DND-41 (cell line): Measurements from ENCODE around the gene TTLL10.

ENCODE experiments used
- ATAC-seq: fragments of 200-7000 bp; cut with Tn5 transposase; 3 replicates; pipeline ENCODE4 v1.9.1; 2021; ENCODE audit warnings: low read depth; ENCODE audit not compliant: insufficient read depth
- DNase-seq: peaks from one replicate; pipeline ENCODE4 v3.0.0-alpha.2; 2020
- H2AFZ ChIP-seq: 2 replicates; pipeline ENCODE4 v1.6.0; 2012; ENCODE audit warnings: low read depth, low read length
- H3K27ac ChIP-seq: 2 replicates; pipeline ENCODE4 v1.5.1; 2012; ENCODE audit warnings: low read length, inconsistent platforms
- H3K27me3 ChIP-seq: fragments of 200-600 bp; sonication (generic); 2 replicates; pipeline ENCODE4 v1.6.0; 2012; ENCODE audit warnings: low read length, mild to moderate bottlenecking, inconsistent platforms; ENCODE audit not compliant: insufficient read depth, poor library complexity
- H3K36me3 ChIP-seq: 2 replicates; pipeline ENCODE4 v1.5.1; 2012; ENCODE audit warnings: low read length, inconsistent platforms; ENCODE audit not compliant: insufficient read depth
- H3K4me1 ChIP-seq: 2 replicates; pipeline ENCODE4 v1.5.1; 2012; ENCODE audit warnings: mild to moderate bottlenecking, low read length; ENCODE audit not compliant: insufficient read depth
- H3K4me2 ChIP-seq: 2 replicates; pipeline ENCODE4 v1.6.0; 2012; ENCODE audit warnings: mild to moderate bottlenecking, moderate library complexity, low read length, inconsistent platforms; ENCODE audit not compliant: insufficient read depth
- H3K4me3 ChIP-seq, 2 experiments: fragments of 200-600 bp in 1 of 2; shearing (Covaris generic) in 1 of 2; 2 replicates each; pipeline ENCODE4 v1.5.1; 2012 to 2016; ENCODE audit warnings: inconsistent platforms in 2 of 2, low read length in 2 of 2, mild to moderate bottlenecking in 2 of 2, low read depth in 1 of 2, moderate library complexity in 1 of 2
- H3K79me2 ChIP-seq: 2 replicates; pipeline ENCODE4 v1.6.0; 2012; ENCODE audit warnings: low read length, inconsistent platforms; ENCODE audit not compliant: insufficient read depth
- H3K9ac ChIP-seq: 2 replicates; pipeline ENCODE4 v1.6.0; 2012; ENCODE audit warnings: low read depth, mild to moderate bottlenecking, inconsistent platforms, low read length, moderate library complexity
- H3K9me3 ChIP-seq: 2 replicates; pipeline ENCODE4 v1.5.1; 2012; ENCODE audit warnings: low read length, moderate library complexity, mild to moderate bottlenecking, inconsistent platforms; ENCODE audit not compliant: insufficient read depth, severe bottlenecking
- H4K20me1 ChIP-seq: 2 replicates; pipeline ENCODE4 v1.6.0; 2012; ENCODE audit warnings: low read length; ENCODE audit not compliant: insufficient read depth
- EZH2 ChIP-seq: IDR thresholded peaks from 3 replicates; pipeline ENCODE4 v1.6.1; 2012; ENCODE audit warnings: borderline replicate concordance, low read depth, mild to moderate bottlenecking, moderate library complexity, low read length, inconsistent platforms; ENCODE audit not compliant: severe bottlenecking
- TF ChIP-seq, protein P1 (sequence below): IDR thresholded peaks from 2 replicates; pipeline ENCODE4 v1.5.1; 2012; ENCODE audit warnings: borderline replicate concordance, low read length, moderate library complexity, mild to moderate bottlenecking; ENCODE audit not compliant: poor library complexity, severe bottlenecking; ENCODE audit errors: extremely low read depth

The TTLL10 gene

DNA sequence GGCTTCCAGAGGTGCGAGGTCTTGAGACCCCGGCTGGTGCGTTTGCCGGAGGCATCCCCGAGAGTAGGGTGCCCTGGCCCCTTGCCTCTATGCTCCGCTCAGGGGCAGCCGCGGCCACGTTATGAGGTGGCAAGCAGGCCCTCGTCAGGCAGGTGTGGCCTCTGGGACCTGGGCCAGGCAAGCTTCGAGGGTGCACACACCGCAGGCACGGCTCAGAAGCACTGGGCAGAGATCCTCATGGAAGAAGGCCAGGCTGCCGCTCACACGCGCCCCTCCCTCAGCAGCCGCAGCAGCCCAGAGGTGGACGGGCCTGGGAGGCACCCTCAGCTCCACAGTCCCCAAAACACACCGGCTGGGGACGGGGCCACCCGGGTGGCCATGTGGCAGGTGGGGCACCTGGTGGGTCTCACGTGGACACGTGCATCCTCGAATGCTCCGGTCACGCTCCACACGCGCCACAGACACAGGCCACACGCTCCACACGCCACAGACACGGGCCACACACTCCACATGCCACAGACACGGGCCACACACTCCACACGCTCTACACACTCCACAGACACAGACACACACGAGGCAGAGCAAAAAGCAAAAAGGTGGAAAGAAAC, 51.7 kb downstream of the TTLL10 start:
- no peak overlapping the region for H3K4me2 ChIP-seq
- ATAC-seq (no peak), DNase-seq (no peak)
- no peaks in the 10 kb centered on the region for H3K9me3 ChIP-seq
- no peak overlapping the region for H3K27ac ChIP-seq
- H3K9ac ChIP-seq = no peak overlapping the region
- no peak overlapping the region for H3K4me3 ChIP-seq
- peaks cover 61% of the 10 kb centered on the region for H3K79me2 ChIP-seq
- H3K27me3 ChIP-seq = no peaks in the 10 kb centered on the region
- peaks cover 93% of the 10 kb centered on the region for H3K36me3 ChIP-seq
- H4K20me1 ChIP-seq = peaks cover 75% of the 10 kb centered on the region
- TF ChIP-seq, protein P1, sequence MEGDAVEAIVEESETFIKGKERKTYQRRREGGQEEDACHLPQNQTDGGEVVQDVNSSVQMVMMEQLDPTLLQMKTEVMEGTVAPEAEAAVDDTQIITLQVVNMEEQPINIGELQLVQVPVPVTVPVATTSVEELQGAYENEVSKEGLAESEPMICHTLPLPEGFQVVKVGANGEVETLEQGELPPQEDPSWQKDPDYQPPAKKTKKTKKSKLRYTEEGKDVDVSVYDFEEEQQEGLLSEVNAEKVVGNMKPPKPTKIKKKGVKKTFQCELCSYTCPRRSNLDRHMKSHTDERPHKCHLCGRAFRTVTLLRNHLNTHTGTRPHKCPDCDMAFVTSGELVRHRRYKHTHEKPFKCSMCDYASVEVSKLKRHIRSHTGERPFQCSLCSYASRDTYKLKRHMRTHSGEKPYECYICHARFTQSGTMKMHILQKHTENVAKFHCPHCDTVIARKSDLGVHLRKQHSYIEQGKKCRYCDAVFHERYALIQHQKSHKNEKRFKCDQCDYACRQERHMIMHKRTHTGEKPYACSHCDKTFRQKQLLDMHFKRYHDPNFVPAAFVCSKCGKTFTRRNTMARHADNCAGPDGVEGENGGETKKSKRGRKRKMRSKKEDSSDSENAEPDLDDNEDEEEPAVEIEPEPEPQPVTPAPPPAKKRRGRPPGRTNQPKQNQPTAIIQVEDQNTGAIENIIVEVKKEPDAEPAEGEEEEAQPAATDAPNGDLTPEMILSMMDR = no peak
- no peak for TF ChIP-seq EZH2
- H2AFZ ChIP-seq = no peak overlapping the region
- peaks cover 10% of the 10 kb centered on the region for H3K4me1 ChIP-seq

DNA sequence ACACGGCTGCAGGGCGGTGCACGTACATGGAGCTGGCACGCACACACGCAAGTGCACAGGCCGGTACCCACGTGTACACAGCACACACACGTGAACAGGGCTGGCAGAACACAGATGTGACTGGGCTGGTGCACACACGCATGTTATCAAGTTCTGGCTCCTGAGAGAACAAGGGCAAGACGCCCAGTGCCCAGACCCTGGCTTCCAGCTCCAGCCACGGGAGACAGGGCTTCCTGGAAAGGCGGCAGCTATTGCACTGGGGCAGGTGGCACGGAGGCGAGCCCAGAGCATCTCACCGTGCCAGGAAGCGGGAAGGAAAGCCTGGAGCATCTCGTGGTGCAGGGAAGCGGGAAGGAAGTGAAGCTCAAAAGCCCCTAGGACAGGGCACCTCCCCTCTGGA, 52.2 kb downstream of the TTLL10 start:
- H2AFZ ChIP-seq = no peak overlapping the region
- peaks cover 70% of the 10 kb centered on the region for H4K20me1 ChIP-seq
- no peak for DNase-seq
- no peaks in the 10 kb centered on the region for H3K27me3 ChIP-seq
- H3K4me3 ChIP-seq = no peak overlapping the region
- H3K79me2 ChIP-seq = peaks cover 66% of the 10 kb centered on the region
- H3K4me2 ChIP-seq = no peak overlapping the region
- peaks cover 16% of the 10 kb centered on the region for H3K4me1 ChIP-seq
- no peak overlapping the region for H3K27ac ChIP-seq
- H3K9ac ChIP-seq = no peak overlapping the region
- no peaks in the 10 kb centered on the region for H3K9me3 ChIP-seq
- peaks cover 87% of the 10 kb centered on the region for H3K36me3 ChIP-seq
- no peak for TF ChIP-seq EZH2
- TF ChIP-seq, protein P1 = no peak
- no peak for ATAC-seq

GRCh38 chr1:1226566-1227362, 53.1 kb downstream of the TTLL10 start:
- Histone ChIP-seq H3K9ac (no peak overlapping the region), H2AFZ (no peak overlapping the region), H3K79me2 (peaks cover 75% of the 10 kb centered on the region), H3K4me3 (no peak overlapping the region), H3K27ac (no peak overlapping the region), H3K36me3 (peaks cover 86% of the 10 kb centered on the region), H3K4me1 (peaks cover 16% of the 10 kb centered on the region), H3K27me3 (no peaks in the 10 kb centered on the region), H3K4me2 (no peak overlapping the region), H3K9me3 (no peaks in the 10 kb centered on the region), H4K20me1 (peaks cover 65% of the 10 kb centered on the region)
- ATAC-seq = no peak
- no peak for DNase-seq
- TF ChIP-seq, protein P1 = no peak
- TF ChIP-seq EZH2 = no peak
